Stimulated activated CD8-positive, alpha-beta memory T cell treated with anti-CD3 and anti-CD28 coated beads, Interleukin-12 subunit alpha, Interleukin-12 subunit beta, amount 100 ng/mL, for 24 hours (primary cell): ENCODE results near the gene ERF.
A peak's percentile ranks its signal among the peaks of the same experiment; 100 is the strongest.

Source experiments
- DNase-seq: peaks from one replicate; pipeline ENCODE4 v3.0.0-alpha.2; 2020; ENCODE audit errors: extremely low read depth

The ERF gene

DNA sequence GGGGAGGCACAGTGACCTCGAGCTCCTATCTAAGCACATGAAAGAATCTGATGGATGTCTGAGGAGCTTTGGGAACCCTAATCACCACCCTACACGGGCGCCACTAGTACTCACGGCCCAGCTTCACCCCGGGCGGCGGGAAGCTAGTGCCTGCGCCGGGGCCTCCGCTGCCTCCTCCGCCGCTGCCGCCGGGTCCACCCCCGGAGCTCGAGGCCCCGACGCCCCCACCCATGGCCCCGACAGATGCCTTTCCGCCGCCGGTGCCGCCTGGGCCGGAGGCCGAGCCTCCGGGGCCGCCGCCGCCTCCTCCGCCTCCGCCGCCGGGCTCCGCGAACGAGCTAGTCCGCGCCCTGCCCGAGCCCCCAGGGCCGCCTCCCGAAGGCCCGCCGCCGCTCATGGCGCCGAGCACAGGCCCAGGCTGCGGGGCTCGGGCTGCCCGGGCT lies 12.8 kb downstream of the ERF start:
- no peak for DNase-seq

DNA sequence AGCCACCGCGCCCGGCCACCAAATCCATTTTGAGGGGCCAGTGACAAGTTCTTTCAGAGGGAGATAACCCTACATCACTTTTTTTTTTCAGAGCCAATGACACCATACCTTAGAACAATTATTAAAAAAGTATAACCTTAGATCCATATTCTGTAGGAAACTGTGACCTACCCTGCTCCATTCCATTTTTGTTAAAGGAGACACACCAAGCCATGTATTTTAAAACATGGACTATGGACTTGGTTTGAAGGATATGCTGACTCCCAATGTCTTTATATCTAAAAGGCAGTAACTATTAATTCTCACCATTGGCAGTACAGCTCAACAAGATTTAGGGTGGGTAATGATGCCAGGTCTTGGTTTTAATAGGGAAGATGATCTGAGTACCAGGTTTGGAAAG lies 13.6 kb downstream of the ERF start:
- no peak for DNase-seq

DNA sequence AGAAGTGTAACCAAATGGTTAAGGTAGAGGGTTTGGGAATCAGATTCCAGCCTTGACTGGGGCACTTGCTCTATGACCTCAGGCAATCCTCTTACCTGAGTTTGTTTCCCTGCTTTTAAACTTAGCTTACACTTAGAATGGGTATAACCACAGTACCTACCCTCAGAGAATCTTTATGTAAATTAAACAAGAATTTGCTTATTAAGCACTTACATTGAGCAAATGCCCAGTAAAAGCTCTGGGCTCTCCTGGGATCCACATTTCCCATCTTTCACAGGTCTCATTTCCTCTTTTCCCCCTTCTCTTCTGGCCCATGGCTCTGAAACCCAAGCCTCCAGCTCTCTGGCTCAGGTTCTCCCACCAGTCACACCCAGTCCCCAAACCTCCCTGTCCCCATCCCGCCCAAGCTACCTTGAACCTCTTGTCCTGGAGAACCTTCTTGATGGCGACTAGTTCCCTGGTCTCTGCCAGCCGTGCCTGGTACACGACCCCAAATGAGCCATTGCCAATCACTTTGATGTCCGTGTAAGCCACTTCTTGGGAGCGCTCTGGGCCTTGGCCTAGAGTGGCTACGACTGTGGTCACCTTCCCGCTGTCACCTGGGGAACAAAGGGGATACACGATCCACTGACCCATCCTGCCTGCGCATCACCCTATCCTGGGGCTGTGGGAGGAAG lies 15.2 kb downstream of the ERF start:
- DNase-seq = no peak

DNA sequence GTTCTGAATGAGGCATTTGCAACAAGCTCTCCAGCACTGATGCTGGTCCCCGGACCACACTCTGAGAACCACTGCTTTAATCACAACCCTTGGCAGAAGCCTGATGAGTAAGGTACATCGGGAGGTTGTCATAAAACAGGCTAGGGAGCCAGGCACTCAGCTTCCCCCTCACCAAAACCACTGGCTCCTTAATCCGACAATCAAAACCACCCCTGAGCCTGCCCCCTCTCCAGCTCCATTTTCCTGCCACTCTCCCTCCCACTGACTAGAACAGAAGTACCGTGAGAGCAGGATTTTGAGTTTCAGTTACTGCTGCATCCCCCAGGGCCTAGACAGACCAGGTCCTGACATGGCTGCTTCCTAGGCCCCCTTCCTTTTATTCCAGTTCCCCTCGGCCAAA lies 19.7 kb downstream of the ERF start:
- DNase-seq = no peak

DNA sequence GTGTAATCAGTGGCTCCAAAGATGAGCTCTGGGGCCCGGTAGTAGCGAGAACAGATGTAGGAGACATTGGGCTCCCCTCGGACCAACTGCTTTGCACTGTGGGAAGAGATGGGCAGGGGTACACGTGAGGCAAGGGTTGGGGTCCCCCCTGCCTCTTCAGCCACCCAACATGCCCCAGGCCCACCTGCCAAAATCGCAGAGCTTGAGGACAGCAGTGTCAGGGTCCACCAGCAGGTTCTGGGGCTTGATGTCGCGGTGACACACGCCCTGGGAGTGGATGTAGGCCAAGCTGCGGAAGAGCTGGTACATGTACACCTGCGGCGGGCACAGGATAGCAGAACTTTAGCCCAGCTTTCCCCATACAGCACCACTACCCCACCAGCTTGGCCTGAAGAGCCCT lies 20.6 kb downstream of the ERF start:
- DNase-seq = no peak

DNA sequence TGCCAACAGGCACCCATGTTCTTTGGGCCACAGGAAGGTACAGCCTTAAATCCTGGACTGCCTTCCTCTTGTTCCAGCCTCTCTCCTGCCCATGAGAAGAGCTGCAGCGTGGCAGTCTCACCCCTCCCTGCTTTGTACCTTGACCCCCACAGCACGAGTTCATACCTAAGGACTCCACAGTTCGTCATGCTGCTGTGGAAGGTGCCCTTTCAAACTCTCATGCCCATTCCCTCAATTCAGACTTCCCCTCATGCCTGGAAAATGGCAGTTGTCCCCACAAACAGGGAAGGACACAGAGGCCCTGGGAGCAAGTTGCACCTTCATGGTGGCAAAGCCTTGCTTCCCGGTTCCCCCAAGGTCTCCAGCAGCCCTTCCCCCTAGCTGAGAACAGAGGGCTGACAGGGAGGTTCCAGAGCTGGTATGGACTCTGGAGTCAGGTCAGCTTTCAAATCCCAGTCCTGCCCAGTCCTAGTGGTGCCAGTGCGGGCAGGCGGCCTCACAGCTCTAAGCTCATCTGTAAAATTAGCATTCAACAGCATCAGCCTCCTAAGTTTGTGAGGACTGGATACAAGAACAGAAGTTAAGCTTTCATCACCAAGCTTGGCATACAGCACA lies 21.1 kb downstream of the ERF start:
- no peak for DNase-seq

DNA sequence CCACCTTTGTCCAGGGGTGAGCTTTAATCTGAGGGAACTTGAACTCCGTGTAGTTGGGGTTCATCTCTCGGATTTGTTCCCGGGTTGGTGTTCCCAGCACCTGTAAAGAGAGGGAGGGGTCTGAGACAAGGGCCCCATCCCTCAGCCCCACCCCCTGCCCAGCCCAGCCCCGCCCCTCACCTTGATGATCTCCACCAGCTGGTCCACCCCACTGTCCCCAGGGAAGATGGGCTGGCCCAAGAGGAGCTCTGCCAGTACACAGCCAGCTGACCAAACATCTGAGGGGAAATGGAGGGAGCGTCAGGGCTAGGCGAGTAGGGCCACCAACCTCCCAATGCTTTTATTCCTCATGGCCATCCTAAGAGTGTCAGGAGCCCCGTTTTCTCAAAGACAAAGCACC lies 21.8 kb downstream of the ERF start:
- no peak for DNase-seq

DNA sequence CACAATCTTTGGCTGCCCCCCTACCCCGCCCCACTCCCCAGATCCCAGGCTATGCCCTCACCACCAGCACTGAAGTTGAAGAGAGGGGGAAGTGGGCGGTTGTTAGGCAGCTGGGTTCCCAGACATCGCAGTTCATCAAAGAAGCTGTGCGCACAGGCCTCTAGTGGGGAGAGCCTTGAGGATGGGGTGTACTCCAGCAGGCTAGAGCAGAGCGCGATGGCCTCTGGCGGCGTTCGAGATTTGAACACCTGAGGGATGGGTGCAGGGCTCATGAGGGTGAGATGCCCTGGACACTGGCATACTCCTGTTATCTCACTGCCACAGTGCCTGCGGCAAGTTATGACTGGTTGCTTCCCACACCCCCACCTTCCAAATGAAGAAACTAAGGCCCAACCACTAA lies 22.5 kb downstream of the ERF start:
- DNase-seq = no peak

DNA sequence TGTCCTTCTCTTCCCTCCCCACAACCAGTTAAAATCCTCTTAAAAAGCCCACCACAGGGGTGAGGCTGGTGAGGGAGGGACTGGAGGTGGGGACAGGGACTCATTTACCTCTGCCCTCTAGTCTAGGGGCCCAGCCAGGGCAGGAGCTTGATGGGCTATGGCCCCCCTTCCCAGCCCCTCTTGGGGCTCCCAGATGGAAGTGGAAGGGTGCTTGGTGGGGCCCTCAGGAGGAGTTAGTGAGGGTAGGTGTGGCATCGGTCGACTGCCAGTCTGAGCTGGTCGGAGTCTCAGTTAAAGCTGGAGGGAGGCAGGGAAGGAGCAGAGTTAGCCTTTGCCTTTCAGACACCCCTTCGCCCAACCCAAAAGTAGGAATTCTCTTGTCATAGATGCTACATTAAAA lies 24.4 kb downstream of the ERF start:
- no peak for DNase-seq

DNA sequence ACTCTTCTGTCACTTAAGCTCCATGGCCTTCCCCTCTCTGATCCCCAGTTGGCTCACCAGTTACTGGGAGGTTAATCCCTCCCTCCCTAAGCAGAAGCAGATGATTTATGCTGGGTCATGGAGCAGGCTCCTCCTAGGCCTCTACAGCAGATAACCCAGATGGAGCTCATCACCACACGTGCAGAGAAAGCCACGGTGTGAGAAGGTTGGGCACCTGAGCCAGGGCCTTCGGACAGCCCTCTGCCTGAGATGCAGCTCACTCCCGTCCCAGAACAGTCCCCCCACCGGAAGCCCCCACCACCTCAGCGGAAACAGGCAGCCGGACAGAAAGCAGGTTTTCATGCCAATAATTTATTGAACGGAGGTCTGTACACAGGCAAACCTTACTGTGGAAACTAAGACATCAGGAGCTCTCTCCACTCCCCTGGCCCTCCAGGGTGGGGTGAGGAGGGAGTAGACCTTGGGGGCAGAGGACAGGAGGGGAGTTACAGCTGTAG lies 25.0 kb downstream of the ERF start:
- DNase-seq = no peak

DNA sequence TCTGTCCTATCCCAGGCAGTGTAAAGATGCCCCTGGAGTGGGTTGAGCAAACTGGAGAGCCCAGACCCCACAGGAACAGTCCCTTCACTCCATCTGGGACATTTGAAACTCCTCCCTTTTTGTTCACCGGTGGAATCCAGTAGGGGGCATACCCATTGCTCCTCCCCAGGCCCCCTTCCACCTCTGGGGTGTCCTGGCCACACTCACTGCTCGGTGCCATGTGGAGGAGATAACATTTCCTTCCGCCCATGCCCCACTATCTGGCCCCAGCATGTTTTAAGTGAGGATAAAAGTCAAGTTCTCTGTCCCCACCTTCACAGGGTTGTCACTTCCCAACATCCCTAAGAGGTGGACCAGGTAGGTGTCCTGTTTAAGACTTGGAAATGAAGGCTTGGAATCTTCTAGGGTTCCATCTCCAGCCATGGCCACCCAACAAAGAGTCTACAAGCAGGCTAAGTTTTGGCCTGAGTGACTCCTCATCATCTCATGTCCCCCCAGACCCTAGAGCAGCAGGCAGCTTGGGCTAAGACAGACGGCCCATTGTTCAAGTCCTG lies 25.6 kb downstream of the ERF start:
- no peak for DNase-seq

DNA sequence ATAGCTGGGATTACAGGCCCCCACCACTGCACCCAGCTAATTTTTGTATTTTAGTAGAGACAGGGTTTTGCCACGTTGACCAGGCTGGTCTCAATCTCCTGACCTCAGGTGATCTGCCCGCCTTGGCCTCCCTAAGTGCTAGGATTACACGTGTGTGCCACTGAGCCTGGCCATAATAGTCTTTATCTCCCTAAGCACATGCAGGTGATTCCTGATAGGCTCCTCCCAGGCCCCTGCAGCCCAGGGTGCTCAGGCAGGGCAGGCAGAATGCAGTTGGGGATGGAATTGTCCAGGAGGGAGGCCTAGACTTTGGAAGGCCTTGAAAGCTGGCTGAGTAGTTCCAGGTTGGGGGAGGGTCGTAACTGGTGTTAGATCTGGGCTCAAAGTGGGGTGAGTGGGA lies 26.3 kb downstream of the ERF start:
- no peak for DNase-seq

DNA sequence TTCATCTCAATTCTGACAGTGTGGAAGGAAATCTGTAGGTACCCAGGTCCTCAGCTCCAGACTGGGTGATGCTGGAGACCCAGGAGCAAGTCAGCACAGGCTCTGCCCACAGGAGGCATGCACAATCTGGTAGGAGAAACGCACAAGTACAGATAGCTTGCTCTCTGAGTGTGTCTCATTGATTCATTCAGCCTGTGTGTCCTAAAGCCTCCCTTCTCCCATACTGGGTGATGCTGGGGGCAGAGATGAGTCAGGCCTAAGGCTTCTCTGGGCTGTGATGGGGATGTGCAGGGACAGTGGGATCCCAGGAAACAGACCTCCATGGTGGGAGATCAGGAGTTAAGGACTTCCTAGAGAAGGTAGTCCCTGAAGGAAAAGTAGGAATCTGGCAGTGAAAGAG lies 28.0 kb downstream of the ERF start:
- DNase-seq = no peak

DNA sequence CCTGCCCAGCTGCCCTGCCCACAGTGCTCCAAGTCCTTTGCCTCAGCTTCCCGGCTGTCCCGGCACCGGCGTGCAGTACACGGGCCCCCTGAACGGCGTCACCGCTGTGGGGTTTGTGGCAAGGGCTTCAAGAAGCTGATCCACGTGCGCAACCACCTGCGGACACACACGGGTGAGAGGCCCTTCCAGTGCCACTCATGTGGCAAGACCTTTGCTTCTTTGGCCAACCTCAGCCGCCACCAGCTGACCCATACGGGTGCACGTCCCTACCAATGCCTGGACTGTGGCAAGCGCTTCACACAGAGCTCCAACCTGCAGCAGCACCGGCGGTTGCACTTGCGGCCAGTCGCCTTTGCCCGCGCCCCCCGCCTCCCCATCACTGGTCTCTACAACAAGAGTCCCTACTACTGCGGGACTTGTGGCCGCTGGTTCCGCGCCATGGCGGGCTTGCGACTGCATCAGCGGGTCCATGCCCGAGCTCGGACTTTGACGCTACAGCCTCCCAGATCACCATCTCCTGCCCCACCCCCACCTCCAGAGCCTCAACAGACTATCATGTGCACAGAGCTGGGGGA lies 29.1 kb downstream of the ERF start:
- no peak for DNase-seq

DNA sequence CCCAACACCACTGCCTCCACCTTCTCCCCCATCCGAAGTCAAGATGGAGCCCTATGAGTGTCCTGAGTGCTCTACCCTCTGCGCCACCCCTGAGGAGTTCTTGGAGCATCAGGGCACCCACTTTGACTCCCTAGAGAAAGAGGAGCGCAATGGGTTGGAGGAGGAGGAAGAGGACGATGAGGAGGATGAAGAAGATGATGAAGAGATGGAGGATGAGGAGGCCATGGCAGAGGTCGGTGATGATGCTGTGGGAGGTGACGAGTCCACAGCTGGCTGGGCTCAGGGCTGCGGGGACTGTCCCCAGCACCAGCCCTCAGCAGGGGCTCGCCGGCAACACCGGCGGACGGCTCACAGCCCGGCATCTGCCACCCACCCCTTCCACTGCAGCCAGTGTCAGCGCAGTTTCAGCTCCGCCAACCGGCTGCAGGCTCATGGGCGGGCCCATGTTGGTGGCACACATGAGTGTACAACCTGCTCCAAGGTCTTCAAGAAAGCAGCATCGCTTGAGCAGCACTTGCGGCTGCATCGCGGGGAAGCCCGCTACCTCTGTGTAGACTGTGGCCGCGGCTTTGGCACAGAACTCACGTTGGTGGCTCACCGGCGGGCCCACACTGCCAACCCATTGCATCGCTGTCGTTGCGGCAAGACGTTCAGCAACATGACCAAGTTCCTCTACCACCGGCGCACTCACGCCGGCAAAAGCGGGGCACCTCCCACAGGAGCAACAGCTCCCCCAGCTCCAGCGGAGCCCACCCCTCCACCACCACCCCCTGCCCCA lies 29.8 kb downstream of the ERF start:
- no peak for DNase-seq

DNA sequence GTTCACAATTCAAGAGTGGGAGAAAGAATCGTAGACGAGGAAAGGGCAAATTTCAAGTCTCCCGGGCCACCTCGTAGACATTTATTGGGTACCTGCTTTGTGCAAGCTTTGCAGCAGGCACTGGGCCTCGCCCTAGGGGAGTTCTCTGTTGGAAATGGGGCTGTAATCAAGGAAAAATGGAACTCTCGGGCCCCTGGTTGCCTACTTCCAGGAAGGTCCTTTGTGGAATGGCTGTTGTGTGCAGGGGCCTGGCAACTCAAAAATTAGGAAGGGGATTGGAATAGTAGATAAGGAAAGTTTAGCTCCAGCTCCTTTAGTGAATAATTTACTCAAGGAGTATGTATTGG lies 34.2 kb downstream of the ERF start:
- no peak for DNase-seq

DNA sequence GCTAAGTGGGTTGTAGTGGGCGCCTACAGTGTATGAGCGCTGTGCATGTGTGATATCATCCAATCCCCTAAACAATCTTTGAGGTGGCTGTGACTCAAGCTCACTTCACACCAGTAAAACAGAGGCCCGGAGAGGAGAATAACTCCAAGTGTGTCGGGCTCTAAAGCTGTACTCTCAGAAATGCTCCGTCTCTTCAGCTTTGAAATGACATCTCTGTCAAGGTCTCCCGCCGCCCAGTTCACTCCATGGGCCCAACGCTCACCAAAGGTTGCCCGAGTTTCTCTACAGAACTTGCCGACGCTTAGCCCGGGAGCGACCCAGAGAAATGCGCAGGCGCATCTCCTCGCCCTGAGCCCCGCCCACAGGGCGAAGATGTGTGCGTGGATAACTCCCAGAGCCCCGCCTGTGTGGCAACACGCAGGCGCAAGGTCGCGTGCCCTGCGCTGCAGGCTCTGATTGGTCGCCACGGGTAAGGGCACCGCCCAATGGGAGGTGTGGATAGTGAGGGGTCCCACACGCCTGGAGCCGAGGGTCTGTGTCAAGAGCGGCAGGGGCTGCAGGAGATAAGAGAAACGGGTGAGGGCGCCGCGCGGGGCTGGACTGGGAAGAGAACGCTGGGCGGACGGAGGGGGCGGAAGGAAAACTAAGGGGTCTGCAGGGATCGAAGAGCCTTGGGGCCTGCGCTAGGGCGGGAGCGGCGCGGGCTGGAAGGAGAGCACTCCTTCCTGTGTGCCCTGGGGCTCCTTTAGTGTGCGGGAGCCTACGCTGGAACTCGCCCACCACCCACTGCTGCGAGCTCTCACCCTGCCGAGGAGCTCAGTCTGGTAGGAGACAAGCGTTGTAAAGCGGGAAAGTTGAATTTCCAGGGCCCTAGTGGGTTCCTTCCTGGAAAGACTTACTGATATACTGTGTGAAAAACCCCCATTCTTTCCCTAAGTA lies 34.8 kb downstream of the ERF start, which contains the start of gene ZNF526:
Gene ZNF526 (plus strand): TSS at position 501 of the 939 bp plus-strand sequence. CDS start 4,092 bp downstream, outside the sequence.
- peak; percentile 89 for DNase-seq

DNA sequence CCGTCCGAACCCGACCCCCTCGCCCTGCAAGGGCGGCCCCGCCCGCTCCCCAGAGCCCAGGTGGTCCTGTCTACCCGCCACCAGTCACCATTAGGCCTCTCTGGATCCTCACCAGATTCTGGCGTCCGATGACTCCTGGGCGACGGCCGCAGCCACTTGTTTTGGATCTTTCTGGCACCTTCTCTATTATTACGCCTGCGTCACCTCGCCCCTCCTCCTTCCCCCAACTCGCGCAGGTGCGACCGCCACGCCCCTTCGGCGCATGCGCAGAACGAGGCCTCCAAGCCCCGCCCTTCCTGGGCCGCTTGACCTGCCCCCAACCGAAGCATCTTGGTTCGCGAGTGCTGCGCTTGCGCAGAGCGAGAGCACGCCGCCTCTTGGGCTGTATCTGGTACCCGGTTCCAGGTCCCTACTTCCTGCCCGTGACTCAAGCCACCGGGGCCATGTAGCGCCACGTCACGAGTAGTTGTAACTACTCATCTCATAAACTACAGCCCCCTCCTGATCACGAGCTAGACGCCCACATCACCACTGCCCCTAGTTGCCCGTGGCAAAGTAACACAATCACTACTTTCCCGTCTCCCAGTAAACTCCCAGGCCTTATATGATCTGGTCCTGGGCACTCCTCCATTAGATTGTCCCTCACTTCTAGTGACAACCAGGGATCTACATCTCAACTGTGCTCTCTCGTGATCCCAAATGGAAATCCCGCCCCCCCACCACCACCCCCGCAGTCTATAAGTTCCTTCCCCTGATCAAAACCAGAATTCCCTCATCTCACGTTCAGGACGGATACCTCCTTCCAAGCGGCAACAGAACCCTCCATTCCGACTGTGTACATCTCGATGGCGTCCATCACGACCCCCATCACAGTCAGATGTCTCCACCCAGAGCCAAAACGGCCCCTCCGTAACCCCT lies 37.1 kb downstream of the ERF start, which contains the start of gene DEDD2:
Gene DEDD2 (minus strand): TSS at position 158 of the 918 bp plus-strand sequence. CDS start 670 bp downstream, outside the sequence.
- peak; percentile 94 for DNase-seq

DNA sequence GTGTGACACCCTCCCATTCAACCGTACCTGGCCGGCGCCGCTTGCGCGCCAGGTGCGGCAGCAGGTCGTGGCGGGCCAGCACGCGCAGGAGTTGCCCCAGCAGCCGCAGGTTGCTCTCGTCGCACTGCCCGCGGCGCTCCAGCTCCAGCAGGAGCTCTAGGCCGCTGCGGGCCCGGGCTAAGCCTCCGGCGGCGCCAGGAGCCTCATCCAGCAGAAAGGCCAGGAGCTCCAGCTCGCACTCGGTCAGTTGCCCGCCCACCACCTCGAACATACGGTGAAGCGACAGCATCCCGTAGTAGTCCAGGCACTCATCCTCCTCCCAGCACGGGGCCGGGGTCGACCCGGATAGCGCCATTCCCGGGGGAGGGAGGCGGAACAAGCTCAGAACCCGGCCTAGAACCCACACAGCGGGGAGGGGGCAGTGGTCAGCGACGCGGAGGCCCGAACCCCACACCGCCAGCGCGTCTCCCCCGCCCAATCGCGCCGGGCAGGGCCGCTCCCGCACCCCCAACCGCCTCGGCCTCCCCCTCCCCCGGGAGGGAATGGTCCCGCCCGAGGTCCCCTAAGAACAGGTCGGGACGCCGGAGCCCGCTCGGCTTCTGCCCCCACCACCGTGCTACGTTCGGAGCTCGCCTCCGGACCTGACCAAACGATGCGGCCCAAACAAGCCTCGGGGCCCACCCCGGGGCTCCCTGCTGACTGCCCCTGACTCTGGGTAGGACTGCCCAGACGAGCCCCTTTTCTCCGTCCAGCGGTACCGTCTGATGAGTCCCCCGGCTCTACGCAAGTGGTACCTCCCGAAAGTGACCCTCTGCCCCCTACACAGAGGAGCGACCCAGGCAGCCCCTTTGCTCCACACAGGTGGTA lies 38.0 kb downstream of the ERF start:
- DNase-seq = no peak
